ENCODE data around the gene TUBA4B. TPM values are rescaled to one million over a fixed set of nuclear protein-coding genes. Genes with fewer than 3 reads are reported as not detected.

TUBA4B gene
- total RNA-seq, 8 experiments from 2014 or later = 0.13 to 0.28 (median 0.14) TPM; not detected in 5

DNA sequence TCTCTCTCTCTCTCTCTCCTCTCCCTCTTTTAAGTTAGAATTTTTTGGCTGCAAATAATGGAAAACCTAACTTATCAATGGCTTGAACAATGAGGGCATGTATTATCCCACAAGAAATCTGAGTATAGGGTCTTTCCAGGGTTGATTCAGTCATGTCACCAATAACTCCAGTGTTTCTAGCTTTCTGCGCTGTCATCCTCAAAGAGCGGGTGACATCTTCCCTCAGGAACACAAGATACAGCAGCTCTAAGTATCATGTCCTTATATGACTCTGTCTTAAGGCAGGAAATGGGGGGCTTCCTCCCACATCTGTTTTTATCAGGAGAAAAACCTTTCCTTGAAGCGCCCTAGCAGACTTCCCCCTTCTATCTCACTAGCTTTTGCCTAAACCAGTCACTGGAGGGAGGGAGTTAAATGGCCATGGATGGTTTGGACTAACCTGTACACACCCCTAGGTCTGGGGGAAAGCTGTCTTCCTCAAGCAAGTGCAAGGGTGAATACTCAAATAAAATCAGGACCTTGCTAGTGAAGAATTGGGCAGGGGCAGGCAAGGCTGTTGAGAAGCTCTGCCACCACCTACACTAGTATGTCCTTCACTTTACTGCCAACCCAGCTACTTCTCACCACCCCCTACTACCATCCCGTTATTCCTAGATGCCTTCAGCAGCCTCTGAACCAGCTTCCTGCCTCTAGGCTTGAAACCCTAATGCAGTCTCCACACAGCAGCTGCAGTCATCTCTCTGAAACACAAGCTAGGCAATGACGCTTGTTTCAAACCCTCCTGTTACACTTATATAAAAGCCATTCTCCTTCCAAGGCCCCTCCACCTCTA lies 8.2 kb downstream of the TUBA4B start:
- H3K4me3 ChIP-seq = no peak overlapping the region
- no peaks in the 10 kb centered on the region for H3K4me1 ChIP-seq (replicated peaks in 1 of 2)
- no peak overlapping the region for H3K27ac ChIP-seq
- in situ Hi-C loops (cut with MboI; ENCODE audit: low pct_unique_long_range_greater_than_20kb in 2 of 9, low sequenced_read_pairs in 9 of 9, unreplicated experiment in 9 of 9) = no loop called here
- 50 to 100% (median 74%) methylated on average over 1 to 5 of the region's 5 CpGs; no CpG with 5 or more reads in 1 of the 10 experiments for WGBS, 10 experiments
- peak in 1 of 8 experiments; percentile 31 for ATAC-seq (replicated peaks in 6 of 8)

- Histone ChIP-seq H3K4me1 (replicated peaks in 1 of 2) (no peaks in the 10 kb centered on the region), H3K27ac (no peak overlapping the region), H3K4me3 (no peak overlapping the region)
- WGBS, 10 experiments = 8 to 83% (median 60%) methylated on average over 1 to 2 of the region's 5 CpGs; no CpG with 5 or more reads in 5 of the 10 experiments
- ATAC-seq (replicated peaks in 6 of 8) = no peak
- in situ Hi-C loops (cut with MboI; ENCODE audit: low pct_unique_long_range_greater_than_20kb in 2 of 9, low sequenced_read_pairs in 9 of 9, unreplicated experiment in 9 of 9) = no loop called here
These were observed 13.2 kb downstream of the TUBA4B start for GRCh38 chr2:219266232-219266631.

GRCh38 chr2:219266886-219267285 lies 13.8 kb downstream of the TUBA4B start:
- WGBS, 10 experiments = 17 to 43% methylated on average over 1 of the region's 1 CpG; no CpG with 5 or more reads in 8 of the 10 experiments
- in situ Hi-C loops (cut with MboI; ENCODE audit: low pct_unique_long_range_greater_than_20kb in 2 of 9, low sequenced_read_pairs in 9 of 9, unreplicated experiment in 9 of 9) = no loop called here
- no peak for ATAC-seq (replicated peaks in 6 of 8)

GRCh38 chr2:219268294-219268693 lies 15.3 kb downstream of the TUBA4B start:
- Histone ChIP-seq H3K4me3 (no peak overlapping the region), H3K4me1 (replicated peaks in 1 of 2) (no peaks in the 10 kb centered on the region), H3K27ac (no peak overlapping the region)
- ATAC-seq (replicated peaks in 6 of 8) = peak in 2 of 8 experiments; percentile 89 to 90
- 17 to 80% (median 46%) methylated on average over 1 to 2 of the region's 2 CpGs; no CpG with 5 or more reads in 6 of the 10 experiments for WGBS, 10 experiments
- in situ Hi-C loops (cut with MboI; ENCODE audit: low pct_unique_long_range_greater_than_20kb in 2 of 9, low sequenced_read_pairs in 9 of 9, unreplicated experiment in 9 of 9) = no loop called here

More at GRCh38 chr2:219266886-219267285, 13.8 kb downstream of the TUBA4B start:
- Histone ChIP-seq H3K4me1 (replicated peaks in 1 of 2) (no peaks in the 10 kb centered on the region), H3K4me3 (no peak overlapping the region), H3K27ac (no peak overlapping the region)

DNA sequence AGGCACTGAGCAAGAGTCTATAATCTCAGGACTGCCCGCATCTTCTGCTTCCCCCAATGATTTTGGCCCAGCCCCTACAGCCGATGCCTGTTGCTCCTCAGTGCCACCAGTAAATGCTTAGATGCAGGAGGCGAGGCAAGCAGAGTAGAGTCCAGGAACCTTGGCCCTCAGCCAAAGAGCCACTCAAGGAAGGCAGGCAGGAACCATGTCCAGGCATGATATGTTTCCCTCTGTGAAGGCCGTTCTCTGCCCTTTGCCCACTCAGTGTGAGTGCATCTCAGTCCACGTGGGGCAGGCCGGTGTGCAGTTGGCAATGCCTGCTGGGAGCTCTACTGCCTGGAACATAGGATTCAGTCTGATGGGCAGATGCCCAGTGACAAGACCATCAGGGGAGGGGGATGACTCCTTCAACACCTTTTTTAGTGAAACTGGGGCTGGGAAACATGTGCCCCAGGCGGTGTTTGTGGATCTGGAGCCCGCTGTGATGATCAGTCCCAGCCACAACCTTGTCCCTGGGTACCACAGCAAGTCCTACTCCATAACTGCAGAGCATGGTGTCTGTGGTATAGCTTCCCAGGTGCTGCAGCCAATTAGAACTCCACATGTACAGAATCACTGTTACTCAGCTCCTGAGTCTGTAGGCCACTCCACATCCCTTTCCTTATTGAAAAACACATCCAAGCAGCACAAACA lies 16.5 kb downstream of the TUBA4B start:
- in situ Hi-C loops (cut with MboI; ENCODE audit: low pct_unique_long_range_greater_than_20kb in 2 of 9, low sequenced_read_pairs in 9 of 9, unreplicated experiment in 9 of 9) = no loop called here
- 20 to 100% (median 63%) methylated on average over 1 to 7 of the region's 8 CpGs for WGBS, 10 experiments
- peaks cover 0 to 4% of the 10 kb centered on the region in 2 donors for H3K4me1 ChIP-seq (replicated peaks in 1 of 2)
- peak in 3 of 8 experiments; percentile 39 to 60 (median 55) for ATAC-seq (replicated peaks in 6 of 8)
- H3K4me3 ChIP-seq = no peak overlapping the region
- no peak overlapping the region for H3K27ac ChIP-seq

DNA sequence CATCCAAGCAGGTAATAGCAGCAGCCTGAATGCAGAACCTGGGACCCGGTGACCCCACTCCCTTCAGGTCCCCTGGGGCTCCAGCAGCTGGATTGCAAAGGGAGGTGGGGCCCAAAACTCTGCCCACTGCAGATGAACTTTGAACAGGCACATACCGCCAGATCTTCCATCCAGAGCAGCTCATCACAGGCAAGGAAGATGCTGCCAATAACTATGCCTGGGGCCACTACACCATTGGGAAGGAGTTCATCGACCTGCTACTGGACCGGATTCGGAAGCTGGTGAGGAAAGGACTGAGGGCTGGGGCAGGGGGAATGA lies 17.0 kb downstream of the TUBA4B start:
- 40 to 100% (median 50%) methylated on average over 1 of the region's 5 CpGs; no CpG with 5 or more reads in 7 of the 10 experiments for WGBS, 10 experiments
- H3K4me1 ChIP-seq (replicated peaks in 1 of 2) = peaks cover 0 to 4% of the 10 kb centered on the region in 2 donors
- no peak overlapping the region for H3K4me3 ChIP-seq
- ATAC-seq (replicated peaks in 6 of 8) = no peak
- no peak overlapping the region for H3K27ac ChIP-seq
- in situ Hi-C loops (cut with MboI; ENCODE audit: low pct_unique_long_range_greater_than_20kb in 2 of 9, low sequenced_read_pairs in 9 of 9, unreplicated experiment in 9 of 9) = no loop called here

GRCh38 chr2:219271021-219271420 lies 18.0 kb downstream of the TUBA4B start:
- peaks cover 0 to 4% of the 10 kb centered on the region in 2 donors for H3K4me1 ChIP-seq (replicated peaks in 1 of 2)
- no peak overlapping the region for H3K4me3 ChIP-seq
- H3K27ac ChIP-seq = no peak overlapping the region
- in situ Hi-C loops (cut with MboI; ENCODE audit: low pct_unique_long_range_greater_than_20kb in 2 of 9, low sequenced_read_pairs in 9 of 9, unreplicated experiment in 9 of 9) = no loop called here
- no peak for ATAC-seq (replicated peaks in 6 of 8)
- 80% methylated on average over 2 of the region's 2 CpGs; no CpG with 5 or more reads in 9 of the 10 experiments for WGBS, 10 experiments

GRCh38 chr2:219272356-219272755 lies 19.3 kb downstream of the TUBA4B start:
- H3K27ac ChIP-seq = no peak overlapping the region
- peaks cover 0 to 4% of the 10 kb centered on the region in 2 donors for H3K4me1 ChIP-seq (replicated peaks in 1 of 2)
- in situ Hi-C loops (cut with MboI; ENCODE audit: low pct_unique_long_range_greater_than_20kb in 2 of 9, low sequenced_read_pairs in 9 of 9, unreplicated experiment in 9 of 9) = no loop called here
- no peak overlapping the region for H3K4me3 ChIP-seq
- 25 to 90% (median 48%) methylated on average over 2 to 3 of the region's 4 CpGs; no CpG with 5 or more reads in 5 of the 10 experiments for WGBS, 10 experiments
- no peak for ATAC-seq (replicated peaks in 6 of 8)

DNA sequence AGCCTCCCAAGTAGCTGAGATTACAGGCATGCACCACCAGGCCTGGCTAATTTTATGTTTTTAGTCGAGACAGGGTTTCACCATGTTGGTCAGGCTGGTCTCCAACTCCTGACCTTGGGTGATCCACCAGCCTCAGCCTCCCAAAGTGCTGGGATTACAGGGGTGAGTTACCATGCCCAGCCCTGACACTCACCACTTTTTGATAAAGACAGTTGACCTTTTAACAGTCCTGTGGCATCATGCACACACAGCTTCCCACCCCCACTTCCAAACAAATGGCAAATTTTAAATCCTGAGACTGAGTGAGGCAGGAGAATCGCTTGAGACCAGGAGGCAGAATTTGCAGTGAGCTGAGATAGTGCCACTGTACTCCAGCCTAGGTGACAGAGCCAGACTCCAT lies 20.0 kb downstream of the TUBA4B start:
- in situ Hi-C loops (cut with MboI; ENCODE audit: low pct_unique_long_range_greater_than_20kb in 2 of 9, low sequenced_read_pairs in 9 of 9, unreplicated experiment in 9 of 9) = no loop called here
- ATAC-seq (replicated peaks in 6 of 8) = no peak
- Histone ChIP-seq H3K4me3 (no peak overlapping the region), H3K27ac (no peak overlapping the region), H3K4me1 (replicated peaks in 1 of 2) (peaks cover 3 to 6% of the 10 kb centered on the region in 2 donors)
- 0 to 100% (median 60%) methylated on average over 1 to 2 of the region's 2 CpGs; no CpG with 5 or more reads in 6 of the 10 experiments for WGBS, 10 experiments

GRCh38 chr2:219273937-219274336 lies 20.9 kb downstream of the TUBA4B start:
- H3K4me3 ChIP-seq = no peak overlapping the region
- WGBS, 10 experiments = 40% methylated on average over 1 of the region's 3 CpGs; no CpG with 5 or more reads in 9 of the 10 experiments
- ATAC-seq (replicated peaks in 6 of 8) = no peak
- in situ Hi-C loops (cut with MboI; ENCODE audit: low pct_unique_long_range_greater_than_20kb in 2 of 9, low sequenced_read_pairs in 9 of 9, unreplicated experiment in 9 of 9) = no loop called here
- peaks cover 10 to 14% of the 10 kb centered on the region in 2 donors for H3K4me1 ChIP-seq (replicated peaks in 1 of 2)
- H3K27ac ChIP-seq = no peak overlapping the region

GRCh38 chr2:219274361-219274921 lies 21.4 kb downstream of the TUBA4B start:
- no peak overlapping the region for H3K4me3 ChIP-seq

DNA sequence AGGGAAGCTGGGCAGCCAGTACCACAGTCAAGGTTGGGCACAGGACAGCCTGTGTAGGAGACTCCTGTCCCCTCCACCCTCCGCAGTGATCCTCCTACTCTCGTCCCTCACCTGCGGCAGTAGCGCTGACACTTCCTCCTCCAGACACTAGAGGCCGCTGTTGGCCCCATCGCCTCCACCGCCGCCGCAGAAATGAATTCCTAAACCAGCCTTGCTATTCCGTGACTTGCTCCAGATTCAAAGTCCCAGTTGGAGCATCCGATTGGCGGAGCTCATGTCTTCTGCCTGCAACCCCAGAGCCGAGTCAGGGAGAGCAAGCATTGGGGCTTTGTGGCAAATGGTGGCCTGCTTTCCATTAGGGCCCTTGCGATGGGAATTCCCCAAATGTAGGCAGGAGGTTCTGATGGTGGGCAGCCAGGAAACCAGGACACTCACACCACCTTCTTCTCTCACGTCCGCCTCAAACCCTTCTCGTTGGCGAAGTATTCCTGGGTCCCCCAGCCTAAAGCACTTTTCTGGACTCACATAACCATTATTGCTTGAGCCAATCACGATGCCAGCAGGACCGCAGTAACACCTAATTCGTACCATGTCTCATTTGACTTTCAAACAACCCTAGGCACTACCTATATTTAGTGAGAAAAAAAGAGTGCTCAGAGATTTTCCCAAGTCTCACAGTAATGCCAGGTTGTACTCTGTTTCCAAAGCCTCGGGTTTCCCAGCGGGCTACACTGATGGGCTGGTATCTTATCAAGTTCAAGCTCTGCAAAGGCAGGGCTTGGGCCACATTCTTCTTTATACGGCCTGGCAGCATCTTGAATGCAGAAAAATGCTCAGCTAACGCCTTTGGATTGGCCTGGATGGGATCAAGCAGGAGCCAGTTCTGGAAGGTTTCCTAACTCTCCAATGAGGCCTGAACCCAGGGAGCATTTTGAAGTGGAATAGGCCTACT lies 24.9 kb downstream of the TUBA4B start:
- Histone ChIP-seq H3K4me1 (replicated peaks in 1 of 2) (peaks cover 14 to 21% of the 10 kb centered on the region in 2 donors), H3K27ac (peak overlapping the region; percentile 77 to 90), H3K4me3 (peak overlapping the region in 2 of 5 donors; percentile 16 to 64)
- WGBS, 10 experiments = 0 to 56% (median 32%) methylated on average over 1 to 18 of the region's 25 CpGs; no CpG with 5 or more reads in 2 of the 10 experiments
- in situ Hi-C loops (cut with MboI; ENCODE audit: low pct_unique_long_range_greater_than_20kb in 2 of 9, low sequenced_read_pairs in 9 of 9, unreplicated experiment in 9 of 9) = no loop called here
- ATAC-seq (replicated peaks in 6 of 8) = peak in 2 of 8 experiments; percentile 0 to 20

More at GRCh38 chr2:219274361-219274921, 21.4 kb downstream of the TUBA4B start:
- WGBS, 10 experiments = 0 to 74% (median 0%) methylated on average over 1 to 3 of the region's 6 CpGs; no CpG with 5 or more reads in 1 of the 10 experiments
- peak in 4 of 8 experiments; percentile 7 to 12 (median 10) for ATAC-seq (replicated peaks in 6 of 8)
- in situ Hi-C loops (cut with MboI; ENCODE audit: low pct_unique_long_range_greater_than_20kb in 2 of 9, low sequenced_read_pairs in 9 of 9, unreplicated experiment in 9 of 9) = no loop called here
- Histone ChIP-seq H3K4me1 (replicated peaks in 1 of 2) (peaks cover 10 to 14% of the 10 kb centered on the region in 2 donors), H3K27ac (no peak overlapping the region)
